NCI-H2196 (cell line): ENCODE data around the gene HK1.
"Not testable (repeated sequence)": the region's sequence is repeated elsewhere in the genome, so short reads cannot be mapped to it uniquely, and the experiment has no call there.

ENCODE experiments used
- DNase-seq: peaks from one replicate; lab custom pipeline; 2025; ENCODE audit not compliant: unreplicated experiment; lab: John Stamatoyannopoulos, UW

The HK1 gene

DNA sequence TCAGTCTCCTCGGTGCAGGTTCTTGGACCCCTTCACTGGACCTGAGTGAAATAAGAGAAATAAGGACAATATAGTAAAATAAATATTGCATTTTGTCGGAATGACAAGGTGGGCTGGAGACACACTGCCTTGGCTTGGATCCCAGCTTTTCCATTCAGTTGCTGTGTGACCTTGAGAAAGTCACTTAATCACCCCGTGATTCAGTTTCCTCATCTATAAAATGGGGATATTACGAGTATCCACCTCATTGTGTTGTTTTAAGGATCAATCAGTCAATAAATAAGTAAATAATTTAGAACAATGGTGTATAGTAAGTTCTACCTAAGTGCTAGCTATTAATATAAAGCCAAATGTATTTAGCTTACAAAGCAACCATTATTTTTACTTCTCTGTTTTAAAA is 29.1 kb downstream of the HK1 start:
- no peak for DNase-seq

DNA sequence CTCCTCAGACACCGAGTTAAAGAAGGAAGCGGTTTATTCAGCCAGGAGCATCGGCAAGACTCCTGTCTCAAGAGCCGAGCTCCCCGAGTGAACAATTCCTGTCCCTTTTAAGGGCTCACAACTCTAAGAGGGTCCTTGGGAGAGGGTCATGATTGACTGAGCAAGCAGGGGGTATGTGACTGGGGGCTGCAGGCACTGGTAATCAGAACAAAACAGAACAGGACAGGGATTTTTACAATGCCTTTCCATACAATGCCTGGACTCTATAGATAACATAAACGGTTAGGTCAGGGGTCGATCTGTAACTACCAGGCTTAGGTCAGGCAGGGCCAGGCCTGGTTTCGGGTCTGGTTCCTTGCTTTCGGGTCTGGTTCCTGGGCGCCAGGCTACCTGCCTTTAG is 30.0 kb downstream of the HK1 start:
- DNase-seq = not testable (repeated sequence)

DNA sequence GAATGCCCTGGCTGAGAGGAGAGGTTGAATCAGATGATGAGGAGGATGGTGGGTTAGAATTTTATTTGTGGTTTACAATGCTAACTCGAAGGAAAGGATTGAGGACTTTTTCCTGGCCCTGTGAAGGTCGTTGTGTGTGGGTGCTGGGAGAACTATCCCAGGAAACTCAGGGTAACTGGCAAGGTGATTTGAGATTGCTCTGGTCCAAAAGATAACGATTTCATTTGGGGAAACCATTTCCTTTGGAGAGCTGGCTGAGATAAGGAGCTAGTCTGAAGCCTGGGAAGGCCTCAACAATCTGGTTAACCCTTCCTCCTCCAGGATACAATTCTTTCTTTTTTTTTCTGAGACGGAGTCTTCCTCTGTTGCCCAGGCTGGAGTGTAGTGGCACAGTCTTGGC is 33.0 kb downstream of the HK1 start:
- DNase-seq = no peak

DNA sequence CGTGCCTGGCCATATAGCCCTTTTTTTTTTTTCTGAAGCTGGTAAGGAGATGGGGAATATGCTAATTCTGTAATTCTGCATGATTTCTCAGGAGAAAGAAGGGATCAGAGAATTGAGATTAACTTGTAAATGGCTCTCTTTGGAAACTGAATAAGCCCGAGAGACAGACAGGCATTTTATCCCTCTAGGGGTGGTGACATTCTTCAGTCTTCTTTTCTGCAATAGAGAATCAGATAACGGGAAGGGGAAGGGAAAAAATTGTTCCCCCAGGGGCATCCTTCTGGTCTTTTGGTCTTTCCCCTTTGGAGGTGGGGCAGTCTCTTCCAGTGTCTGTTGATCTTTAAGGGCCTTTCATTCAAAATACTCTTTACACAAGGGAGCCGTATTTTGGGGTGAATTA is 34.2 kb downstream of the HK1 start:
- no peak for DNase-seq

DNA sequence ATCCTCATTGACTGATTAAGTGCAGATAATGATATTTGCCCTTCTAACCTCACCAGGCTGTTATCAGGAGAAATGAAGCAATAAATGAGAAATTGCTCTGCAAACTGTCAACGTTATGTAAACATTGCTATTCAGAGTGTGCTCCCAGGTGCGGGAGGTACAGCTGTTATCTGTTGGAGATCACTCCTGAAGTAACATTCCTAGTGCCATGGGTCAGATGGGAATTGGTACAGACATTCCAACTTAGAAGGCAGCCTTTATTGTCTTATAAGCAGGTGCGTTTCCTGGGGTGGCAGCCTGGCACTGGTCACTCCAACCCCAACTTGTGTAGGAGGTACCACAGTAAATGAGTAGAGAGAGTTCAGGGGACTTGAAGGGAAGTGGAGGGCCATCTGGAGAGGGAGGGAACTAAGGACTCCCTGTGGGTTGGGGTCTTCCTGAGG is 36.8 kb downstream of the HK1 start:
- DNase-seq = no peak

DNA sequence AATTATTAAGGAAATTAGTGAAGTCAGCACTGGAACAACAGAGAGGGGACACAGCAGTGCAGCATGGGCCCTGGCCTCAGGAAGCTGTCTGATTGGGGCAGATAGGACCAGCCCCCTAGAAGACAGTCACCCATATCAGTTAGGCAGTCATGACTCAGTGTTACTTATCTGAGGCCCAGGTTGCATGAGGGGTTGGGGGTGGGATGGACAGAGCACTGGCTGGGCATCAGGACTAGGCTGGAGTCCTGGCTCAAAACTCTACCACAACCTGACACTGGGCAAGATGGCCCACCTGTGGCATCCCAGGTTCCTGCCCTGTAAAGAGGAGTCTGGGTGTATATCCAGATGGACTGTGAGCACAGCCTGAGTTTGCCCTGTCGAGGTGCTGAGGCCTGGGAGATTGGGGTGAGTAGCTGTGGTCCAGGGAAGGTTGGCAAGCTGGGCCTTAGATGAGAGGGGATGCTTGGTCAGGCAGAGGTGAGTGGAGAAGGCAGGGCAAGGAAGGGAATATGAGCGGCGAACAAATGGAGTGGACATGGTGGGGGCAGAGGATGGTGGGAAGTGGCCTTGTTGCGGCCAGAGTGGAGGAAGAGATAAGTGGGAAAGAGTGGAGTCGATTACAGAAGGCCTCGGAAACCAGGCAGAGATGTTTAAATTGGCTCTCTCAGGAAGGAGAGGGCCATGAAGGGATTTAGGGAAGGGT is 37.5 kb downstream of the HK1 start:
- no peak for DNase-seq

DNA sequence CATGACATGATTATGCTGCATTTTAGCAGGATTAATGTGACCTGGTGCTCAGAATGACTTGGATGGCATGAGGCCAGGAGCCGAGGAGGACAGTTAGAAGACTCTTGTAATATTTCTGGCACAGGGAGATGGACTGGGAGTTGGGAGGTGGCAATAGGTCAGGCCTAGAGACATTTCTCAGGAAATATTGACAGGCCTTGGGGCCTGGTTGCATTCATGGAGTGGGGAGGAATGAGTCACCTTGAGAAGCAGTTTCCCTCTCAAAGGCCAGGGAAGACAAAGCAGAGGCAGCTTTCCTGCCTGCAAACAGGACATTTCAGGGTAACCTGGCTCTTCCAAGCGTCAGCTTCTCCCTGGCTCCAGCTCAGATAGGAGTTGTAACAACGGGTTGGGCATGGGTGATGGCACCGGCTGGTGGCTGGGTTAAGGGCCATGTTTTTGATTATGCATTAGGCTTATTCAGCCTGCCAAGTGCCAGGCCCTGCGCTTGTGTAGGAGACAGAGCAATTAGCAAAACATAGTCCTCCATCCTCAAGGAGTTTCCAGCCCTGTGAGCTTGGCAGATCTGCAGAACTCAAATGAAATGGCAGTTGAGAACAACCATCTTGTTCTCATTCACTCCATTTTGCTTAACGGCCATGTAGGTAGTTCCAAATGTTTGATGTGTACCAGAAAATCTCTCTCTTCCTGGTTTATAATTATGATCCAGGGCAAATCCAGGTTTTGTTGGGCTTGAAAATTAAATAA is 38.2 kb downstream of the HK1 start:
- no peak for DNase-seq

DNA sequence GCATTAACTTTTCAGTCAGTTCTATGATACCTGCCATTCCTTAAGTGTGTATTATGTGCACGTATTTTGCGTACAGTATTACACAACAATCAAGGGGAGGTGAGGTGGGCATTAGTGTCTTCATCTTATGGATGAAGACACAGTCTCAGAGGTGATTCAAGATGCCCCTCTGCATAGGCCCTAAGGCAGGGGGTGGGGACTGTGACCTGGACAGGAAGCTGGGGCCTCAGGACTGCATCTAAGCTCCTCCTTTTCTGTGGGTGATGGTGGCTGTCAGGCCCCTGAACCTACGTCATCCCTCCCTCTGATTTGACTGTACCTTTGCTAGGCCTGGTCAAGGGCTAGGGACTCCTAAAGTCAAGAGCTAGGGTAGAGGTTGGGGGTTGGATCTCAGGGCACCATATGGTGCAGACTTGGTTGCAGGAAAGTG is 38.9 kb downstream of the HK1 start:
- DNase-seq = no peak

DNA sequence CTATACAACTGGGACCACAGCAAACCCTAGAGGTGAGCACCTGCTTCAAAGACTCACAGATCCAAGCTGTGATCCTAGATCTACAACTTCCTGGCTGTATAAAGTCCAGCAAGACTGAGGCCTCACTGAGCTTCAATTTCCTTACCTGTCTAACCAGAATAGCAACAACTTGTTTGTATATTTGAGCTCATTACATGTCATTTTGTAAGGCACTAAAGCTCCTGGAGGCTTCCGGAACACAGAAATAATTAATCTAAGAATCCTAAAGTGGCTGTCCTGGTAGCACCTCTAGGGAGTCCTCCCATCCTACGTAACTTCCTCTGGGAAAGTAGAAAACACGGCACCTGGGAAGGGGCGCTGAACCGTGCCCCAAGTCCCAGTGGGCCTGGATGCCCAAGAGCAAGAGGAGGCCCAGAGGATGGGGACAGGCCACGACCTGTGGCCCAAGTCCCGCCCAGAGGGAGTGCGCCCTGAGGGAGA is 39.4 kb downstream of the HK1 start:
- no peak for DNase-seq

DNA sequence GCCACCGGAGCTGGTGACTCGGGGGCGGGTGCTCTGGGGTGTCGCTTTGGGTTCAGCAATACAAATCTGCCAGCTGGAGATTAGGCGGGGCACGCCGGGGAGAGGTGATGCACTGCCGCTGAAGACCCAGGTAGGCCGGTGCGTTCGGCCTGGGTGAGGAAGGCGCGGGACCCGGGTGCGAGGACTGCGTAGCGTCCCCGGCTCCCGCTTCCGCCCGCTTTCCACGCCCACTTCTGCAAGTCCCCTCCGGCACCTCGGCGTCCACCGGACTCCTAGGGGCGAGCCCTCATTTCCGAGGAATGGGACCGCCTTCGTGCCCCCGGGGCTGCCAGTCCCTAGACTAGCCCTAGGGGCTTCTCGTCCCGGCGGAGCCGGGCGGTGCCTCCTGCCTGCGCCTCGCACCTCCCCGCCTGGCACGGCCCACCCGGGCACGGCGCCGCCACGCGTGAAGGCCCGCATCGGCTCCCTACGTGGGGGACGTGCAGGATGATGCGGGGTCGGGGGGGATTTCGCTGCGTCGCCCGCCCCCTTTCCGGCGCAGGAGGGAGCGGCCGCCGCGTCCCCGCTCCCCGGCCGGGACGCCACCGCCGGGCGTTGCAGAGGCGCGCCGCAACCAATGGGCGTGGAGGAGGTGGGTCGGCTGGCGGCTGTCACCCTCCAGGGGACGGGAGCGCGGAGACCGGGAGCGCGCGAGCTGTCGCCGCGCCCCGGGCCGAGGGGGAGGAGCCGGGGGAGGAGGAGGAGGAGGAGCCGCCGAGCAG is 40.0 kb downstream of the HK1 start:
- DNase-seq = peak; percentile 74

DNA sequence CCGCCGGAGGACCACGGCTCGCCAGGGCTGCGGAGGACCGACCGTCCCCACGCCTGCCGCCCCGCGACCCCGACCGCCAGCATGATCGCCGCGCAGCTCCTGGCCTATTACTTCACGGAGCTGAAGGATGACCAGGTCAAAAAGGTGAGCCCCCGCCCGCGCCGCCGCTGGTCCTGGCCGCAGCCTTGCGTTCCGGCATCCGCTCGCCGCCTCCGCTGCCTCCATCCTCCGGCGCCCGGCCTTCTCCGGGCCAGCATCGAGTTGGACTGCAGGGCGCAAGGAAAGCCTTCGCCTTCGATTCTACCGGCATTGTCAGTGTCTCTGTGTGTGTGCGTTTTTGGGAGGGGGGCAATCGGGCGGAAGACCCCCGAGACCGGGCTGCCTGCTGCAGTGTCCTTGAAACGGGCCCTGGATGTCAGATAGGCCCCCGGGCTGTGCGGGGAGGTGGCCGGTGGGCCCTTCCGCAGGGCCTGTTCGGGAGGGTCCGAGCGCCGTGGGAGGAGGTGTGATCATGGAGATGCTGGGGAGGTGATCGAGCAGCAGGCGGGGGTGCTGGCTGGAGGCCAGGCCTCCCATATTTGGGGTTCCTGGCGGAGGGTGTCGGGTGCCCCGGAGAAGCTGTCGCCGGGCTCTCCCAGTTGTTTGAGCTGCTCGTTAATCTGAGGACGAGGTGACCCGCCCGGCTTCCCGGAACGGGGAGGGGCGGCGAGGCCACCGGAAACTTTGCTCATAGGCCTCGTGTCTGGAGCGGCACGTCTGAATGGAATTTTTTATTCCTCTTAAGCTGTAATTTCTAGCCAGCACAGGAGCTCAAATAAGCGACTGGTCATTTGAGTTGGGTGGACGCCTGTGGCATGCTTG is 40.8 kb downstream of the HK1 start:
- no peak for DNase-seq

DNA sequence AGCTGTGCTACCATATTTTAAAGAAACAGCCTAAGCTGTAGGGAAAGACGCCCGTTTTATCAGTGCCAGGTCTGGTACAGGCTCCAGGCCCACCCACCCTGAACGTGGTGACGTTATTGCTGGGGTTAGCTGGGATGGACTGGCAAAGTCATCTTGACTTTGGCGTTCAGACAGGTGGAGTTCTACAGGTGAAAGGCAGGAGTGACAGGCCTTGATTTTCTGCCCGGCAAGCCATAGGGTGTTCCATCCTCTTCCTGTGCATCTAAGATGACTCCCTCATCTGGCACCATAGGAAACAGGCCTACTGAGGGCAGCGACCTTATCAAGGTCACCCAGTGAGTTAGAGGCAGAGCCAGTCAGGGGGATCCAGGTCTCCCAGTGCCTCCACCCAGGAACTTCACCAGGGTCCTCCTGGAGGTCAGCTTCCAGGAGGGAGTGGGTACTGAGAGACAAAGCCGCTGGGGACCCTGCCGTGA is 41.6 kb downstream of the HK1 start:
- DNase-seq = no peak

DNA sequence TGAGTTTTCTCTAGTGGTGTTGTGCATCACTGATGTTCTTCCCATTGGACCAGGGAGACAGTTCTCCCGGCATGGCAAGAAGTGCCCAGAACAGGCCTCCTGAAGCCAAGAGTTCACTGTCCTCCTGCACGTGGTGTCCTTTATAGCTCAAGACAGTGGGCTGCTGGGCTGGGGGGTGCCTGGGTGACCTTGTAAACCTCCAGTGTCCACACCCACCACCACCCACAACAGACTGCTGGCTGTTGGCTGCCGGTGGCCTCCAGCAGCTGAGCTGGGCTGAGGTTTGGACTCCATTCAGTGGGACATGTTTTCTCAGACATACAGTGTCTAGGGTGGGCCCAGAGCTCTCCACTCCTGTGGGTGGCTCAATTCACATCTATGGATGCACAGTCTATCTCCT is 42.2 kb downstream of the HK1 start:
- DNase-seq = no peak

DNA sequence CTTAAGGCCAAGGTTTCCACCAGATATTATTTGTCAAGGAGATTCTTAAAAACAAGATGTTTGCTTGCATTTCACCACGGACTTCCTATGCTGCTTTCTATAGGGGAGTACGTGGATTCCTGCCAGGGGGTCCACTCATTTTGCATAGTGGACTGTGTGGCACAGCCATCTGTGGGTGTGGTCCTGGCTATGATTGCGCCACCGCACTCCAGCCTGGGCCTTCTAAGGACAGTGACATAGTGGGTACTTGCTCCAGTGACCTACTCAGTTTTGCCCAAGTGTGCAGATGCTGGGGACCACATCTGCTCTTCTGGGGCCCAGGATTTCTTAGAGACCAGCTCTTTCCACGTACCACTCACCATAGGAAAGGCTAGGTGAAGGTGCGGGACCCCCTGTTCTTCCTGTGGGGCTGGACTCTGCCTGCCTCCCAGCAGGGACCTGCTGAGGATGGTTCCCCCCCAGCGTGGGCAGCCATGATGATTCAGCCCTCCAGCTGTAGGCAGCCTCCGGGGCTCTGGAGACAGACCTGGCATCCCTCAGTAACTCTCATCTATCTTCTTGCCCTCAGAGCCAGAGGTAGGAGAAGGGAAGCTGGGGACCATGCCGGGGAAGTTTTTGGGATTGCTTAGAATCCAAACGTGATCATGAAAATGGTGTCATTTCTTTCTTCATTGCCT is 42.9 kb downstream of the HK1 start:
- no peak for DNase-seq

DNA sequence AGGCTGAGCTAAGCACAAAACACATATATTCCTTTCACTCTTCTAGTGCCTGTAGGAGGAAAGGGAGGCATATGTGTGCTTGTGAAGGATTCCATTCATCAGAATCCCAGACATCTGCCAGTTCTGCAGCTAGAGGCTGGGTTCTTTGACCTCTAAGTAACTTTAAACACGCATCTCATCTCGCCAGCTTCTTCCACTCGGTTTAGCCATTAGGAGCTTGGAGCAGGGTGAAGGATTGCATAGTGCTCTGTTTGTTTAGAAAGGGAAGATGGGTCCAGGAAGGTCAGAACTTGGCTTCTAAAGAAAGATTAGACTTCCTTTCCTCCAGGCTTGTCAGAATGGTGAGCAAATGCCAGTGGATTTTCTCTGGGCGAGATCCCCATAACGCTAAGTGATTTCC is 43.6 kb downstream of the HK1 start:
- DNase-seq = no peak

DNA sequence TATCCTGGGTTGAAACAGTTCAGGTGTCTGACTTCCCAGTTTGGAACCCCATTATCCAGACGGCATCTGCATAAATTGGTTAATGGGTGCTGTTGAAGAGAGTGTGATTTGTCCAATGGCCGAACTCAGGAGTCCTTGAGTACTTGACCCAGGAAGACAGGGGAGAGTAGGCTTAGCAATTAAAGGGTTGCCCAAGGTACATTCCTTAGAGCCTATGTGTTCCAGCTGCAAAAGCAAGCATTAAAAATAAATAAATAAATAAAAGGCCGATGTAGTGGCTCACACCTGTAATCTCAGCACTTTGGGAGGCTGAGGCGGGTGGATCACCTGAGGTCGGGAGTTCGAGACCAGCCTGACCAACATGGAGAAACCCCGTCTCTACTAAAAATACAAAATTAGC is 44.0 kb downstream of the HK1 start:
- DNase-seq = not testable (repeated sequence)

DNA sequence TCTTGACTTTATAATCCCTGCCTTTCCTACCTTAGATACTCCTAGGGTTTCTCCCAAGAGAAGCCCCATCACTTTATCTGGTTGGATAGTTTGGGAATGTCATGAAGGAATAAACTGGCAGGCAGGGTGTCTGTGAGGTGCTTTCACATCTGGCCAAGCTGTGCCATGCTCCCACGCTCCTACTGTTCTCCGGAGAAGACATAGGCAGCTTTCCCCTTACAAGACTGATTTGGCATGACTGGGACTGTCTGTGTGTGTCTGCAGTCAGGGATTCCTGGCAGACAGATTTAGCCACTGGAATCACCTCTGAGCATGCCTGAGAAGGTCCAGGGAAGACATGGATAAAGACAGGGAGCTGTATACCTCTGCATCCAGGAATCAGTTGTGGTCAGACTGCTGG is 45.3 kb downstream of the HK1 start:
- no peak for DNase-seq

DNA sequence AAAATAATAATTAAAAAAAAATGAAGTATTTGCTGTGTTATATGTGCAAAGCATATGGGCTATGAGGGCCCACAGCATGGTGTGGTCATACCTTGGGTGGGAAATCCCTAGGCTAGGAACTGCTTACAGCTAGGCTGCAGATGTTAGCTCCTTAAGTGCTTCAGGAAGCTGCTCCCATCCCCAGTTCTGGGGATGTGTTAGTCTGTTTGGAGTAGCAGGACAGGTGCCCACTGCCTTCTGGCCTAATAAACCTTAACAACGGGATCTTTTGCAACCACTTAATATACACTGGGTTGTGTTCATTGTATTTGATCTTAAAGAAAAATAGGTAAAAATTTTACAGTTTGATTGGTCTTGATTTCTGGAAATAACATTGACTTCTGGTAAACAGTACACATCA is 46.3 kb downstream of the HK1 start:
- no peak for DNase-seq

DNA sequence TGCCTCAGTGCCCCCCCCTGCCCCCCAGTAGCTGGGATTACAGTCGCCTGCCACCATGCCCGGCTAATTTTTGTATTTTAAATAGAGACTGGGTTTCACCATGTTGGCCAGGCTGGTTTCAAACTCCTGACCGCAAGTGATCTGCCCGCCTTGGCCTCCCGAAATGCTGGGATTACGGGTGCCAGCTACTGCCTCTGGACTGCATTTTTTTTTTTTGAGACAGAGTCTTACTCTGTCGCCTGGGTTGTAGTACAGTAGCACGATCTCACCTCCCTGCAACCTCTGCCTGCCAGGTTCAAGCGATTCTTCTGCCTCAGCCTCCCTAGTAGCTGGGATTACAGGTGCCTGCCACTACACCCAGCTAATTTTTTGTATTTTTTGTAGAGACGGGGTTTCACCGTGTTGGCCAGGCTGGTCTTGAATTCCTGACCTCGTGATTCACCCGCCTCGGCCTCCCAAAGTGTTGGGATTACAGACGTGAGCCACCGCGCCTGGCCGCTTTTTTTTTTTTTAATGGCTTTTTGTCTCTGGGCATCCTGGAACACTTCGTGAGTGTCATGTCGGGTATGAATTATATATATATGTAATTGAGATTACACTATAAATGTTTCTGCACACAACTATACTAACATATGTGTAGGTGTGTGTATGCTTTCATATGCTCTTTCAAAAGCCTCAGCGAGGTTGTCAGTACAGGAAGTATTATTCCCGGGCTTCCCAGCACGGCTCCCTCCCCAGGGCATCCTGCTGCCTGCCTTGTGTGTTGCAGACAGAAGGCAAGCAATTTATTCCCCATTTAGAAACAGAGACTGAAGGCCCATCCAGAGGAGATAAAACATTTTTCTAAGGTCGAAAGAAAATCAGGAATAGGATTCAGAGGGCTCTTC is 47.6 kb downstream of the HK1 start:
- DNase-seq = not testable (repeated sequence)
